ENCODE results near the gene RANBP1.

GRCh38 chr22:20131597-20131858 is 15.6 kb downstream of the RANBP1 start, which contains the start of gene ZDHHC8:
- TF ChIP-seq POLR2A (IDR thresholded peaks at IDR 0.05; ENCODE audit: low read depth, low read length) (no peak), CTCF (conservative IDR thresholded peaks at IDR 0.05; ENCODE audit: low read depth, low read length) (no peak), NFE2L2 (IDR thresholded peaks at IDR 0.05; ENCODE audit: low read depth, low read length) (no peak), RFX5 (IDR thresholded peaks at IDR 0.05; ENCODE audit: low read depth, low read length) (no peak), SMC3 (IDR thresholded peaks at IDR 0.05; ENCODE audit: low read depth, low read length) (no peak), ELK1 (IDR thresholded peaks at IDR 0.05; ENCODE audit: borderline replicate concordance, low read depth, low read length) (no peak), MAFK (IDR thresholded peaks at IDR 0.05; ENCODE audit: low read depth, low read length) (no peak), RCOR1 (IDR thresholded peaks at IDR 0.05; ENCODE audit: insufficient replicate concordance, low read length) (no peak), CHD1 (IDR thresholded peaks at IDR 0.05; ENCODE audit: low read depth, low read length) (no peak), BHLHE40 (IDR thresholded peaks at IDR 0.05; ENCODE audit: low read depth, low read length) (no peak), RAD21 (IDR thresholded peaks at IDR 0.05; ENCODE audit: low read length) (no peak), USF2 (IDR thresholded peaks at IDR 0.05; ENCODE audit: low read depth, low read length) (no peak)

Measured in IMR-90 (cell line).